Measurements from ENCODE around the gene IMMP2L.

Gene IMMP2L

DNA sequence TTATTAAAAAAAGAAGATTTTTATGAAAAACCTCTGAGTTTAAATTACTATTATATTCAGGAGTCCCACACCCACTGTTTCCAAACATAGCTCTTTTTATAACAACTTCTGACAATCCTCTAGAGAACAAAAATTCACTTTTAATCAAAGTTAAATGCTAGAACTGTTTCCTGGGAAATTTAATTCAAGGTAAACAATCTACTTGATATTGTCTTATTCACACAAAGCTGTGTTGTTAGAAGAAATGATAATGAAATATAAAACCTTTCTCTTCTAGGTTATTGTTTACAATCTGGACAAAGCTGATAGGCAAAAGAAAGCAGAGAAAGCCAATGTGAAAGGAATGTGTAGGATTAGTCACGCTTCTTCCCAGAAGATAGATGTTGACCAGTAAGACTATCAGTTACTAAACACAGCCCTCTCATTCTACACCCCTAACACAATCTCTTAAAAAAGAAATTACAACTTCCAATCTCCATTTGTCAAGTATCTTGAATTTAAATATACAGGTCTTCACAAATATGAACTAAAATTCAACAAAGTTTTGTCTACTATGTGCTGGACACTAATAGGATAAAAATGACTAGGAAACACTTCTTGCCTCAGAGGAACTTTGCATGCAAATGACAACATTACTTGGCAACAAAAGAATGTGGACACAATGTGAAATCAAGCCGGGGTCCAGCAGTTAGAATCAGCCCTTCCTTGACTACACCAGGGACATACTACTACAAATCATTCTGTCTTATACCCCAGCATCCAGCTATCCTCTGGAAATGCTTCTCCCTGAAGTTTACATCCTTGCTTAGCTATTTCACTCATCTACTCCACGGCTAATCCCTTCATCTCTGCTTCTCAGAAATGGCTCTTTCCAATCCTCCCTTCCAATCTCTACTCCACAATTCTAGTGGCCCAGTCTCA is 123.7 kb downstream of the IMMP2L start:
- no peak overlapping the region for H3K4me3 ChIP-seq (ENCODE audit: control insufficient read depth, low read depth, low read length)
- TF ChIP-seq, protein P1, sequence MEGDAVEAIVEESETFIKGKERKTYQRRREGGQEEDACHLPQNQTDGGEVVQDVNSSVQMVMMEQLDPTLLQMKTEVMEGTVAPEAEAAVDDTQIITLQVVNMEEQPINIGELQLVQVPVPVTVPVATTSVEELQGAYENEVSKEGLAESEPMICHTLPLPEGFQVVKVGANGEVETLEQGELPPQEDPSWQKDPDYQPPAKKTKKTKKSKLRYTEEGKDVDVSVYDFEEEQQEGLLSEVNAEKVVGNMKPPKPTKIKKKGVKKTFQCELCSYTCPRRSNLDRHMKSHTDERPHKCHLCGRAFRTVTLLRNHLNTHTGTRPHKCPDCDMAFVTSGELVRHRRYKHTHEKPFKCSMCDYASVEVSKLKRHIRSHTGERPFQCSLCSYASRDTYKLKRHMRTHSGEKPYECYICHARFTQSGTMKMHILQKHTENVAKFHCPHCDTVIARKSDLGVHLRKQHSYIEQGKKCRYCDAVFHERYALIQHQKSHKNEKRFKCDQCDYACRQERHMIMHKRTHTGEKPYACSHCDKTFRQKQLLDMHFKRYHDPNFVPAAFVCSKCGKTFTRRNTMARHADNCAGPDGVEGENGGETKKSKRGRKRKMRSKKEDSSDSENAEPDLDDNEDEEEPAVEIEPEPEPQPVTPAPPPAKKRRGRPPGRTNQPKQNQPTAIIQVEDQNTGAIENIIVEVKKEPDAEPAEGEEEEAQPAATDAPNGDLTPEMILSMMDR (conservative IDR thresholded peaks at IDR 0.05; ENCODE audit: control insufficient read depth, insufficient read depth, low read depth, low read length): no peak
- DNase-seq (ENCODE audit: low read depth): peak; percentile 69

DNA sequence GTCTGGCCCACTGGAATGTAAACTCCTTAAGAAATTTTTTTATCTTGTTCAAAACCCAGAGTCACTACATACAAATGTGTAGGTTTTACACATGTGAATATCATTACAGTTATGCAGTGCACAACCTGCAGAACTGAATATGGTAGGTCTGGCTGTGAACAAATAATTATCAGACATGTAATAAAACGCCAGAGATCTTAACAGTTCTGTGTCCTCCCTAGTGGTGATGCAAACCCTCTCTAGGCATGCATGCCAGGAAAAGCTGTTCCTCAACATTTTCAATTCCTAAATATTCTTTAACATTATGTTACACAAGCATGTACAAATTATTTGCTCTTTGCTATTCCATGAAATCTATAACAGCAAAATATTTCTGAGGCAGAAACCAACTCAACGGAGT is 124.6 kb downstream of the IMMP2L start:
- no peak overlapping the region for H3K4me3 ChIP-seq (ENCODE audit: control insufficient read depth, low read depth, low read length)
- TF ChIP-seq, protein P1 (conservative IDR thresholded peaks at IDR 0.05; ENCODE audit: control insufficient read depth, insufficient read depth, low read depth, low read length): no peak
- no peak for DNase-seq (ENCODE audit: low read depth)

DNA sequence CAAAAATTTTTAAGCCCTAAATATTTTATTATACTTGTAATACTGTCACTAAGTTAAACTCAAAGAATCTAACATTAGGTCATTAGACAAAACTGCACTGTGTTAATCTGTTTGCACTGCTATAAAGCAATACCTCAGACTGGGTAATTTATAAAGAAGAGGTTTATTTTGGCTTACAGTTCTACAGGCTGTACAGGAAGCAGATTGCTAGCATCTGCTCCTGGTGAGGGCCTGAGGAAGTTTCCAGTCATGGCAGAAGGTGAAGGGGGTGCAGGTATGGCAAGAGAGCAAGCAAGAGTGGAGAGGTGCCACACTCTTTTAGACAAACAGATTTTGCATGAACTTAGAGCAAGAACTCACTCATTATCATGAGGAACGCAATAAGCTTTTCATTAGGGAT is 125.7 kb downstream of the IMMP2L start:
- no peak overlapping the region for H3K4me3 ChIP-seq (ENCODE audit: control insufficient read depth, low read depth, low read length)
- TF ChIP-seq, protein P1 (conservative IDR thresholded peaks at IDR 0.05; ENCODE audit: control insufficient read depth, insufficient read depth, low read depth, low read length): no peak
- DNase-seq (ENCODE audit: low read depth): no peak

DNA sequence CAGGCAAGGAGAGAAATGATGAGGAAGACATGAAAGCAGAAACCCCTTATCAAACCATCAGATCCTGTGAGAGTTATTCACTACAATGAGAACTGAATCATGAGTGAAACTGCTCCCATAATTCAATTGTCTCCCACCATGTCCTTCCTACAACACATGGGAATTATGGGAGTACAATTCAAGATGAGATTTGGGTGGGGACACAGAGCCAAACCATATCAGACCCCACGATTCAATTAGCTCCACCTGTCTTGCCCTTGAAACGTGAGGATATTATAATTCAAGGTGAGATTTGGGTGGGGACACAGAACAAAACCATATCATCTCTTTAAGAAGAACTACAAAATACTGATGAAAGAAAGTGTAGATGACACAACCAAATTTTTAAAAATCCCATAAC is 128.9 kb downstream of the IMMP2L start:
- no peak overlapping the region for H3K4me3 ChIP-seq (ENCODE audit: control insufficient read depth, low read depth, low read length)
- DNase-seq (ENCODE audit: low read depth): no peak
- TF ChIP-seq, protein P1 (conservative IDR thresholded peaks at IDR 0.05; ENCODE audit: control insufficient read depth, insufficient read depth, low read depth, low read length): no peak

DNA sequence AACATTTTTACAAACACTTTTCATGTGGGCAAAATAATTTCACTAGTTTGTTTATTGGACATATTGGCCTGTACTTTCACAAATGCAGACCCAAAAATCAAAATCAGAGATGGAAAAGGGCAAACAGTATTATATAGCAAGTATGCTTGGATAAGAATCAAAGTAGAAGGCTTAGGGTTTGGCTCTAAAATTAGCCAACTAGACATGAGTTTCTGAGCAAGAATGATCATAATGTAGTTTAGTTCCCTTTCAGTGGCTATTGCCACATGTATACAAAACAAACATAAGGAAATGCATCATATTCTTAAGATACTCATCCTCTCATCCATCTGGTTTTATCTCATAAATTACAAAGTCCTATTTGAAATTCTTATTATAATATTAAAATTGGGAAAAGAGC is 132.5 kb downstream of the IMMP2L start:
- DNase-seq (ENCODE audit: low read depth): peak; percentile 20
- no peak overlapping the region for H3K4me3 ChIP-seq (ENCODE audit: control insufficient read depth, low read depth, low read length)
- TF ChIP-seq, protein P1 (conservative IDR thresholded peaks at IDR 0.05; ENCODE audit: control insufficient read depth, insufficient read depth, low read depth, low read length): no peak

DNA sequence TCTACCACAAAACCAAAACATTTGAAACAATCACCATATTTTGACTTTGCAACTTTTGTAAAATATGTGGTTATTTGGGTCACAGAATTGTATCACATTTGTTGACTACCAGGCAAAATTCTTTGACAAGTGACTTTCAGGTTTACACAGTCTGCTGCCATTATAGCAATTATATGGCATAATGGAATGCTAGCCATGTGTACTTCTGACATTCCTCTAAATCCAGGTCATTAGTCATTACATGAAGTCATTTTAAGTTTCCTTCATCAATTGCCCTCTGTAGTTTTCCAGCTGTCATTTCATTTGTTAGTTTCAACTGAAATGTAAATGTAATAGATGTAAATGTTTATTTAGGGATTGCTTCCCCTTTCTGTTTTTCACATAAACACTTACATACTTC is 137.5 kb downstream of the IMMP2L start:
- TF ChIP-seq, protein P1 (conservative IDR thresholded peaks at IDR 0.05; ENCODE audit: control insufficient read depth, insufficient read depth, low read depth, low read length): no peak
- no peak overlapping the region for H3K4me3 ChIP-seq (ENCODE audit: control insufficient read depth, low read depth, low read length)
- peak; percentile 26 for DNase-seq (ENCODE audit: low read depth)
